ENCODE measurements around the gene STAT4.

DNA sequence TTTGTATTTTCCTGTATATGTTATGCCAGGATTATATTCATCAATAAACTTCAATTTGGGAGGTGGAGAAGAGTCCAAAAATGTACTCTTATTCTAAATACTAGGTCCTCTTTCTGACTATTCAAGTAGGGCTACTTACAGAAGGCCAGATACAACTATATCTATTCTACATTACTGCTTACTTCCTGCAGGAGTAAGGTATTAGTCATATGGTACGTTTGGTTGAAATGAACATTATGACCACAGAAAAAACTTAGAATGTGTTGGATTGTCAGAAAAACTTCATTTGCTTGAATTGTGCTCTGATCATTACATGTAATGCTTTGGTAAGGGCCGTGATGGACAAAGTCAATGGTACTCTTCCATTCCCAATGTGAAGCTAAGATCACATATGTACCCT, 35.0 kb downstream of the STAT4 start:
- TF ChIP-seq, protein P1, sequence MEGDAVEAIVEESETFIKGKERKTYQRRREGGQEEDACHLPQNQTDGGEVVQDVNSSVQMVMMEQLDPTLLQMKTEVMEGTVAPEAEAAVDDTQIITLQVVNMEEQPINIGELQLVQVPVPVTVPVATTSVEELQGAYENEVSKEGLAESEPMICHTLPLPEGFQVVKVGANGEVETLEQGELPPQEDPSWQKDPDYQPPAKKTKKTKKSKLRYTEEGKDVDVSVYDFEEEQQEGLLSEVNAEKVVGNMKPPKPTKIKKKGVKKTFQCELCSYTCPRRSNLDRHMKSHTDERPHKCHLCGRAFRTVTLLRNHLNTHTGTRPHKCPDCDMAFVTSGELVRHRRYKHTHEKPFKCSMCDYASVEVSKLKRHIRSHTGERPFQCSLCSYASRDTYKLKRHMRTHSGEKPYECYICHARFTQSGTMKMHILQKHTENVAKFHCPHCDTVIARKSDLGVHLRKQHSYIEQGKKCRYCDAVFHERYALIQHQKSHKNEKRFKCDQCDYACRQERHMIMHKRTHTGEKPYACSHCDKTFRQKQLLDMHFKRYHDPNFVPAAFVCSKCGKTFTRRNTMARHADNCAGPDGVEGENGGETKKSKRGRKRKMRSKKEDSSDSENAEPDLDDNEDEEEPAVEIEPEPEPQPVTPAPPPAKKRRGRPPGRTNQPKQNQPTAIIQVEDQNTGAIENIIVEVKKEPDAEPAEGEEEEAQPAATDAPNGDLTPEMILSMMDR (IDR thresholded peaks at IDR 0.05; ENCODE audit: low read depth, low read length, poor library complexity, severe bottlenecking) = no peak
- TF ChIP-seq EZH2phosphoT487 (IDR thresholded peaks at IDR 0.05; ENCODE audit: borderline replicate concordance, low read length) = no peak
